ENCODE results near the gene KRTAP13-3. TPM values are rescaled to one million over a fixed set of nuclear protein-coding genes. Genes with fewer than 3 reads are reported as not detected.

Gene KRTAP13-3
- total RNA-seq, 1 experiment from 2014 or later: not detected

GRCh38 chr21:30391492-30392025, 34.2 kb downstream of the KRTAP13-3 start:
- Histone ChIP-seq H3K4me1 (ENCODE audit: control insufficient read depth in 1 of 2, insufficient read depth in 2 of 2, low read length in 2 of 2) (no peaks in the 10 kb centered on the region), H3K27ac (ENCODE audit: low read depth, low read length) (no peak overlapping the region), H3K4me3 (replicated peaks in 1 of 2; ENCODE audit: low read depth in 1 of 2, low read length in 2 of 2) (no peak overlapping the region), H3K9me3 (ENCODE audit: control insufficient read depth in 1 of 2, insufficient read depth in 1 of 2, low read depth in 1 of 2, low read length in 2 of 2) (peaks cover 7 to 21% of the 10 kb centered on the region in 2 experiments; a peak in 2 of 4 replicates), H3K79me2 (ENCODE audit: insufficient read depth, low read length) (no peaks in the 10 kb centered on the region), H3K27me3 (ENCODE audit: insufficient read depth, low read length) (no peaks in the 10 kb centered on the region), H4K20me1 (ENCODE audit: insufficient read depth) (no peaks in the 10 kb centered on the region), H3K36me3 (ENCODE audit: control insufficient read depth in 1 of 2, insufficient read depth in 2 of 2, low read length in 2 of 2) (no peaks in the 10 kb centered on the region), H3K9me2 (ENCODE audit: insufficient read depth) (no peaks in the 10 kb centered on the region), H3K4me2 (ENCODE audit: low read length) (no peak overlapping the region), H3K9ac (ENCODE audit: low read length) (no peak overlapping the region), H2AFZ (ENCODE audit: low read depth, low read length, poor library complexity, severe bottlenecking) (no peak overlapping the region)
- TF ChIP-seq POLR2AphosphoS5 (IDR thresholded peaks at IDR 0.05; ENCODE audit: low read depth, low read length) (no peak), ELF1 (IDR thresholded peaks at IDR 0.05; ENCODE audit: borderline replicate concordance, low read depth) (no peak), CTCF (IDR thresholded peaks at IDR 0.05 in 2 of 3, conservative IDR thresholded peaks at IDR 0.05 in 1 of 3; ENCODE audit: borderline replicate concordance in 1 of 3, insufficient read depth in 1 of 3, low read depth in 2 of 3, low read length in 2 of 3) (no peak), TCF7L2 (IDR thresholded peaks at IDR 0.05; ENCODE audit: borderline replicate concordance, extremely low read depth, insufficient read depth, insufficient read length) (no peak), EZH2phosphoT487 (IDR thresholded peaks at IDR 0.05; ENCODE audit: borderline replicate concordance) (no peak)
- ATAC-seq (no peak), DNase-seq (ENCODE audit: low read depth, low spot score) (no peak)
- ChIA-PET RAD21 (ENCODE audit: low non-redundant PET in 1 of 2, low total read pairs in 2 of 2, uncharacterized antibody in 2 of 2, unreplicated experiment in 2 of 2) (no interaction called here), CTCF (no interaction called here), POLR2A (no interaction called here)
- intact Hi-C loops (cut with micrococcal nuclease): no loop called here
- no TSS peak for BruUV-seq (replicated peaks)

GRCh38 chr21:30382201-30382600, 43.5 kb downstream of the KRTAP13-3 start:
- no peak overlapping the region for H3K9ac ChIP-seq (ENCODE audit: low read length)
- TF ChIP-seq CBX3 (IDR thresholded peaks at IDR 0.05; ENCODE audit: low read depth) (no peak), POLR2A (IDR thresholded peaks at IDR 0.05; ENCODE audit: borderline replicate concordance, extremely low read depth, insufficient read depth, insufficient read length) (no peak)
- H3K4me1 ChIP-seq (ENCODE audit: control insufficient read depth in 1 of 2, insufficient read depth in 2 of 2, low read length in 2 of 2): no peaks in the 10 kb centered on the region
- POLR2A ChIA-PET: no interaction called here
- no peaks in the 10 kb centered on the region for H4K20me1 ChIP-seq (ENCODE audit: insufficient read depth)
- no peak overlapping the region for H3K4me2 ChIP-seq (ENCODE audit: low read length)
- RAD21 ChIA-PET (ENCODE audit: low non-redundant PET in 1 of 2, low total read pairs in 2 of 2, uncharacterized antibody in 2 of 2, unreplicated experiment in 2 of 2): no interaction called here
- intact Hi-C loops (cut with micrococcal nuclease): no loop called here
- no peak overlapping the region for H3K27ac ChIP-seq (ENCODE audit: low read depth, low read length)
- CTCF ChIA-PET: no interaction called here
- no peak overlapping the region for H3K4me3 ChIP-seq (replicated peaks in 1 of 2; ENCODE audit: low read depth in 1 of 2, low read length in 2 of 2)
- H3K36me3 ChIP-seq (ENCODE audit: control insufficient read depth in 1 of 2, insufficient read depth in 2 of 2, low read length in 2 of 2): no peaks in the 10 kb centered on the region
- no peaks in the 10 kb centered on the region for H3K27me3 ChIP-seq (ENCODE audit: insufficient read depth, low read length)
- no peaks in the 10 kb centered on the region for H3K79me2 ChIP-seq (ENCODE audit: insufficient read depth, low read length)
- no peaks in the 10 kb centered on the region for H3K9me2 ChIP-seq (ENCODE audit: insufficient read depth)
- peaks cover 6 to 7% of the 10 kb centered on the region in 2 experiments; a peak in 2 of 4 replicates for H3K9me3 ChIP-seq (ENCODE audit: control insufficient read depth in 1 of 2, insufficient read depth in 1 of 2, low read depth in 1 of 2, low read length in 2 of 2)
- no peak overlapping the region for H2AFZ ChIP-seq (ENCODE audit: low read depth, low read length, poor library complexity, severe bottlenecking)
- DNase-seq (ENCODE audit: low read depth, low spot score) (no peak), ATAC-seq (no peak)
- BruUV-seq (replicated peaks): no TSS peak

Other genes starting within 250 kb of the KRTAP13-3 start
- gene CLDN8, start 209.8 kb downstream of the KRTAP13-3 start, total RNA-seq (2021; ENCODE audit: unreplicated experiment): not detected
- not detected for gene KRTAP24-1, start 143.0 kb downstream of the KRTAP13-3 start, total RNA-seq (2021; ENCODE audit: unreplicated experiment)
- not detected for gene KRTAP25-1, start 136.4 kb downstream of the KRTAP13-3 start, total RNA-seq (2021; ENCODE audit: unreplicated experiment)
- not detected for gene KRTAP26-1, start 105.6 kb downstream of the KRTAP13-3 start, total RNA-seq (2021; ENCODE audit: unreplicated experiment)
- not detected for gene KRTAP27-1, start 88.2 kb downstream of the KRTAP13-3 start, total RNA-seq (2021; ENCODE audit: unreplicated experiment)
- gene KRTAP23-1, start 77.3 kb downstream of the KRTAP13-3 start, total RNA-seq (2021; ENCODE audit: unreplicated experiment): not detected
- gene KRTAP13-2, start 53.7 kb downstream of the KRTAP13-3 start, total RNA-seq (2021; ENCODE audit: unreplicated experiment): not detected
- not detected for gene KRTAP13-1, start 29.9 kb downstream of the KRTAP13-3 start, total RNA-seq (2021; ENCODE audit: unreplicated experiment)
- gene KRTAP13-4, start 4.3 kb upstream of the KRTAP13-3 start, total RNA-seq (2021; ENCODE audit: unreplicated experiment): not detected
- not detected for gene KRTAP15-1, start 14.3 kb upstream of the KRTAP13-3 start, total RNA-seq (2021; ENCODE audit: unreplicated experiment)
- gene KRTAP19-1, start 54.4 kb upstream of the KRTAP13-3 start, total RNA-seq (2021; ENCODE audit: unreplicated experiment): not detected
- not detected for gene KRTAP19-2, start 61.5 kb upstream of the KRTAP13-3 start, total RNA-seq (2021; ENCODE audit: unreplicated experiment)
- not detected for gene KRTAP19-3, start 66.1 kb upstream of the KRTAP13-3 start, total RNA-seq (2021; ENCODE audit: unreplicated experiment)
- gene KRTAP19-4, start 71.2 kb upstream of the KRTAP13-3 start, total RNA-seq (2021; ENCODE audit: unreplicated experiment): not detected
- not detected for gene KRTAP19-5, start 76.2 kb upstream of the KRTAP13-3 start, total RNA-seq (2021; ENCODE audit: unreplicated experiment)
- gene KRTAP19-6, start 115.9 kb upstream of the KRTAP13-3 start, total RNA-seq (2021; ENCODE audit: unreplicated experiment): not detected
- not detected for gene KRTAP19-7, start 135.4 kb upstream of the KRTAP13-3 start, total RNA-seq (2021; ENCODE audit: unreplicated experiment)
- gene KRTAP22-2, start 164.5 kb upstream of the KRTAP13-3 start, total RNA-seq (2021; ENCODE audit: unreplicated experiment): not detected
- gene KRTAP6-3, start 166.5 kb upstream of the KRTAP13-3 start, total RNA-seq (2021; ENCODE audit: unreplicated experiment): not detected
- not detected for gene KRTAP6-2, start 173.0 kb upstream of the KRTAP13-3 start, total RNA-seq (2021; ENCODE audit: unreplicated experiment)
- gene KRTAP22-1, start 175.2 kb upstream of the KRTAP13-3 start, total RNA-seq (2021; ENCODE audit: unreplicated experiment): not detected
- not detected for gene KRTAP6-1, start 188.0 kb upstream of the KRTAP13-3 start, total RNA-seq (2021; ENCODE audit: unreplicated experiment)
- gene KRTAP20-1, start 190.5 kb upstream of the KRTAP13-3 start, total RNA-seq (2021; ENCODE audit: unreplicated experiment): not detected
- gene KRTAP20-4, start 194.7 kb upstream of the KRTAP13-3 start, total RNA-seq (2021; ENCODE audit: unreplicated experiment): not detected
- not detected for gene KRTAP20-2, start 209.3 kb upstream of the KRTAP13-3 start, total RNA-seq (2021; ENCODE audit: unreplicated experiment)
- gene KRTAP20-3, start 216.9 kb upstream of the KRTAP13-3 start, total RNA-seq (2021; ENCODE audit: unreplicated experiment): not detected

Measured in HCT116 (cell line).